HepG2 (cell line): ENCODE results near the gene RGS14. TPM values are rescaled to one million over a fixed set of nuclear protein-coding genes. Genes with fewer than 3 reads are reported as not detected.

Experiments
- ASH2L ChIP-seq: fragments of 300-600, 200-600 bp; sonication (generic); IDR thresholded peaks from 2 replicates; pipeline ENCODE4 v1.7.0; 2017; ENCODE audit warnings: low read depth, mild to moderate bottlenecking, moderate library complexity, mixed read lengths, low read length; ENCODE audit not compliant: insufficient read length
- CREB1 ChIP-seq, 2 experiments: fragments of 450-650 bp in 1 of 2; IDR thresholded peaks; 2 replicates each; pipeline ENCODE4 v1.6.1; 2016 to 2017; ENCODE audit warnings: control low read depth in 1 of 2, mild to moderate bottlenecking in 1 of 2, missing compliant biosample characterization in 1 of 2, missing genetic modification characterization in 1 of 2
- FOXP1 ChIP-seq, 2 experiments: fragments of 450-650 bp in 1 of 2; IDR thresholded peaks; 2 replicates each; pipeline ENCODE4 v1.6.1; 2017 to 2018; ENCODE audit warnings: antibody characterized with exemption in 1 of 2
- GZF1 ChIP-seq: sonication (generic); formaldehyde crosslinking; IDR thresholded peaks from 2 replicates; pipeline ENCODE4 v1.5.1; 2020; ENCODE audit warnings: mild to moderate bottlenecking, missing genetic modification reagents
- JUN ChIP-seq: sonication (generic); formaldehyde crosslinking; IDR thresholded peaks from 2 replicates; pipeline ENCODE4 v1.4.0; 2020; ENCODE audit warnings: mild to moderate bottlenecking, missing genetic modification reagents
- KDM3A ChIP-seq: IDR thresholded peaks from 2 replicates; pipeline ENCODE4 v1.6.1; 2018; ENCODE audit warnings: low read depth, missing compliant biosample characterization
- KMT2A ChIP-seq: sonication (generic); formaldehyde crosslinking; IDR thresholded peaks from 2 replicates; pipeline ENCODE4 v1.4.0; 2020; ENCODE audit warnings: missing genetic modification reagents
- MAFF ChIP-seq: IDR thresholded peaks from 2 replicates; pipeline ENCODE4 v1.6.1; 2011; ENCODE audit warnings: low read depth, low read length, improper control_type of control experiment
- MED13 ChIP-seq: sonication (generic); formaldehyde crosslinking; IDR thresholded peaks from 2 replicates; pipeline ENCODE4 v1.5.0; 2020; ENCODE audit warnings: missing genetic modification reagents
- PRDM10 ChIP-seq: sonication (generic); formaldehyde crosslinking; IDR thresholded peaks from 2 replicates; pipeline ENCODE4 v1.4.0; 2020; ENCODE audit warnings: low read depth, missing genetic modification reagents
- RFX1 ChIP-seq: fragments of 450-650 bp; IDR thresholded peaks from 2 replicates; pipeline ENCODE4 v1.6.1; 2017
- SMAD1 ChIP-seq: sonication (generic); formaldehyde crosslinking; IDR thresholded peaks from 2 replicates; pipeline ENCODE4 v1.4.0; 2020; ENCODE audit warnings: missing genetic modification reagents, low read depth, mild to moderate bottlenecking, borderline replicate concordance
- SRSF1 ChIP-seq: fragments of 200-400 bp; formaldehyde crosslinking; optimal IDR thresholded peaks from 2 replicates; pipeline ENCODE3; 2017; ENCODE audit warnings: mild to moderate bottlenecking, low read depth, low read length, moderate library complexity
- STAG1 ChIP-seq: sonication (generic); formaldehyde crosslinking; IDR thresholded peaks from 2 replicates; pipeline ENCODE4 v1.4.0; 2020; ENCODE audit warnings: missing genetic modification reagents
- THRA ChIP-seq: sonication (generic); formaldehyde crosslinking; IDR thresholded peaks from 2 replicates; pipeline ENCODE4 v1.4.0; 2020; ENCODE audit warnings: missing genetic modification reagents, borderline replicate concordance
- XRCC5 ChIP-seq: fragments of 200-400 bp; formaldehyde crosslinking; optimal IDR thresholded peaks from 2 replicates; pipeline ENCODE3; 2017; ENCODE audit warnings: mild to moderate bottlenecking, low read length
- YEATS2 ChIP-seq: sonication (generic); formaldehyde crosslinking; IDR thresholded peaks from 2 replicates; pipeline ENCODE4 v1.4.0; 2020; ENCODE audit warnings: missing genetic modification reagents, borderline replicate concordance
- ZNF557 ChIP-seq: sonication (generic); formaldehyde crosslinking; IDR thresholded peaks from 2 replicates; pipeline ENCODE4 v1.4.0; 2020; ENCODE audit warnings: missing genetic modification reagents
- ZNF607 ChIP-seq: sonication (generic); formaldehyde crosslinking; IDR thresholded peaks from 2 replicates; pipeline ENCODE4 v1.5.1; 2020; ENCODE audit warnings: missing genetic modification reagents, mild to moderate bottlenecking, borderline replicate concordance
- ZNF800 ChIP-seq: sonication (generic); formaldehyde crosslinking; IDR thresholded peaks from 2 replicates; pipeline ENCODE4 v1.4.0; 2020; ENCODE audit warnings: missing genetic modification reagents
- ZNF878 ChIP-seq: sonication (generic); formaldehyde crosslinking; IDR thresholded peaks from 2 replicates; pipeline ENCODE4 v1.8.1; 2023; ENCODE audit warnings: mild to moderate bottlenecking, missing genetic modification reagents, moderate library complexity
- polyA plus RNA-seq, 8 experiments: library from polyadenylated mRNA; depleted of rRNA in 3 of 8; stranded (reverse) in 7 of 8; unstranded in 1 of 8; fragments of >200 nt; fragmentation: Illumina TruSeq in 4 of 8; extraction: Trizol in 4 of 8; gene quantifications; 2 replicates each; pipeline versions ENCODE4 v1.2.1 to v1.2.3, GENCODE V29; 2011 to 2016; ENCODE audit warnings: low read depth in 4 of 8, missing spikeins in 1 of 8, mixed read lengths in 1 of 8; ENCODE audit not compliant: insufficient read depth in 1 of 8
- total RNA-seq, 5 experiments: library from RNA; depleted of rRNA; stranded (reverse); fragments of >200 nt; fragmentation: Illumina TruSeq; extraction: Trizol; gene quantifications; 2 replicates each; pipeline ENCODE4 v1.2.3, GENCODE V29; 2016; ENCODE audit warnings: low read depth in 1 of 5

The RGS14 gene
- total and polyA plus RNA-seq, 2 of the 13 experiments (the other 11 are each of a cell fraction or from before 2014, with no cell fraction given), result 11.1 to 17.2 TPM

- TF ChIP-seq KDM3A (CRISPR knock-in tag), result peak; percentile 34; the same call in 1 of the 2 replicates
- TF ChIP-seq ZNF800, result 0 out of 2 replicates have a peak, but pooled peaks have one; percentile 27
- TF ChIP-seq GZF1 (CRISPR knock-in tag), result no peak
- peak; percentile 84 for TF ChIP-seq XRCC5
- TF ChIP-seq ASH2L, result no peak
- no peak for TF ChIP-seq RFX1
- no peak for TF ChIP-seq PRDM10 (CRISPR knock-in tag)
- TF ChIP-seq ZNF557, result 0 out of 2 replicates have a peak, but pooled peaks have one; percentile 65
- TF ChIP-seq STAG1 (CRISPR knock-in tag), result peak; percentile 81
- no peak for TF ChIP-seq YEATS2 (CRISPR knock-in tag)
- peak; percentile 47; the same call in 1 of the 2 replicates for TF ChIP-seq KMT2A (CRISPR knock-in tag)
- no peak for TF ChIP-seq MAFF
- no peak for TF ChIP-seq CREB1 (IDR thresholded peaks at IDR 0.05)
- no peak for TF ChIP-seq CREB1 (CRISPR knock-in tag; IDR thresholded peaks at IDR 0.05)
- no peak for TF ChIP-seq SRSF1
- no peak for TF ChIP-seq SMAD1 (CRISPR knock-in tag)
- TF ChIP-seq MED13 (CRISPR knock-in tag), result no peak
- TF ChIP-seq ZNF878 (CRISPR knock-in tag), result no peak
- TF ChIP-seq FOXP1 (IDR thresholded peaks at IDR 0.05), result no peak
- no peak for TF ChIP-seq FOXP1 (CRISPR knock-in tag; IDR thresholded peaks at IDR 0.05)
- peak; percentile 63 for TF ChIP-seq THRA (CRISPR knock-in tag)
- TF ChIP-seq JUN, result no peak
- TF ChIP-seq ZNF607, result 0 out of 2 replicates have a peak, but pooled peaks have one; percentile 17
Observed at GRCh38 chr5:177370488-177371119, 12.9 kb downstream of the RGS14 start (continued).
